Measurements from ENCODE around the gene SSTR5.

Gene SSTR5

DNA sequence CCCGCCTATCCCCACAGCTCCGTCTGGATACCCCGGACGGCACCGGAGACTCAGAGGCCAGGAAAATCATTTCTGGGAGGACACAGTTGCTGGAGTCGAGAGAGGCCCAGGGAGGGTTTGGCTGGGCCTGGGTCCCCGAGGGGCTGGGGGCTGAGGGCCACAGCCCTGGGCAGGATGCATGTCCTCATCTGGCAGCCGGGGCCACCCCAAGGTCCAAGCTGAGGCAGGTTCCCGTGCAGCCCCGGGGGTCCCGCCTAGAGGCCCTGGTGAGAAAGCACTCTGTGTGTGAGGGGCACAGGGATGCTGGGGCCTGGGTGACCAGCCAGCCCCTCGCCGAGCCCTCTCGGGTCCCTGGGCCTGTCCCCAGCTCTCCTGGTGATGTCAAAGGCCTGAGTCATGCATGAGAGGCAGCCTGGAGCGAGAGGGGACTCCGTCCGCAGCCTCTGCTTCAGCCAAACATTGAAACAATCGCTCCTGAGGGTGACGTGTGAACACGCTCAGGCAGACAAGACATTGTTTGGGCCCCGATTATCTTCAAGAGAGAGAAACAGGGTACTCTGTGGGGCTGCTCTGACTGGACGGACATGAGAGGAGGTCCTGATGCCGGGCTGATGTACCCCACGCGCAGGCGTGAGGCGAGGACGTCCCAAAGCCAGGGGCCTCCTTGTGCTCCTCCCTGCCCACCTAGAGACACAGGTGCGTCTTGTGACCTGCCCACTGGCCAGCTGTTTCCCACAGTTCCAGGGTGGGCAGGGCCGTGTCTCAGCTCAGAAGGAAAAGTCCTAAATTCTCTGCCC, 49.3 kb downstream of the SSTR5 start:
- no peak for TF ChIP-seq CTCF (IDR thresholded peaks at IDR 0.05; ENCODE audit: insufficient read depth, low read length, poor library complexity, severe bottlenecking)
- no peaks in the 10 kb centered on the region; the same call in 1 of the 2 replicates for H3K27me3 ChIP-seq (replicated peaks; ENCODE audit: control insufficient read depth, insufficient read depth, low read length)
- no peaks in the 10 kb centered on the region for H3K36me3 ChIP-seq (ENCODE audit: control insufficient read depth, insufficient read depth, low read length)
- DNase-seq (ENCODE audit: extremely low read depth, insufficient read length), result no peak
- H3K4me3 ChIP-seq (replicated peaks; ENCODE audit: low read depth, low read length), result no peak overlapping the region

DNA sequence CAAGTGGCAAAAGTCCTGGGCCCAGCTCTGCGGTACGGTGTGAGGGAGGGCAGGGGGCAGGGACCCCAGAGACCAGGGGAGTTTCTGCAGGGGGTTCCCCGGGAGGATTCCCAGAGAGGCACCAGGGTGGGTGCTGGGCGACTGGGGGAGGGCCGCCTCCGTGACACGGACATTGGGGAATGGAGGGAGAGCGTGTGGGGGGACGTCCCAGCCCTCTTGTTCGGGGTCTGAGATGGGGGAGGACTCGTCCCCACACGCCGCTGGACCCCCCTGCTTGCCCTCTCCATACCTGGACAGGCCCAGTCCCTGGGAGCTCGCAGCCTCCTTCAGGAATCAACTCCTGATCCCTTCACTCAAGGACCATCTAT, 49.8 kb downstream of the SSTR5 start:
- DNase-seq (ENCODE audit: extremely low read depth, insufficient read length), result no peak
- no peak for TF ChIP-seq CTCF (IDR thresholded peaks at IDR 0.05; ENCODE audit: insufficient read depth, low read length, poor library complexity, severe bottlenecking)
- no peaks in the 10 kb centered on the region; the same call in 1 of the 2 replicates for H3K27me3 ChIP-seq (replicated peaks; ENCODE audit: control insufficient read depth, insufficient read depth, low read length)
- H3K4me3 ChIP-seq (replicated peaks; ENCODE audit: low read depth, low read length), result no peak overlapping the region
- no peaks in the 10 kb centered on the region for H3K36me3 ChIP-seq (ENCODE audit: control insufficient read depth, insufficient read depth, low read length)

- Histone ChIP-seq H3K27me3 (replicated peaks; ENCODE audit: control insufficient read depth, insufficient read depth, low read length) (no peaks in the 10 kb centered on the region; the same call in 1 of the 2 replicates), H3K36me3 (ENCODE audit: control insufficient read depth, insufficient read depth, low read length) (no peaks in the 10 kb centered on the region), H3K4me3 (replicated peaks; ENCODE audit: low read depth, low read length) (no peak overlapping the region)
- DNase-seq (ENCODE audit: extremely low read depth, insufficient read length), result no peak
- no peak for TF ChIP-seq CTCF (IDR thresholded peaks at IDR 0.05; ENCODE audit: insufficient read depth, low read length, poor library complexity, severe bottlenecking)
Measured at GRCh38 chr16:1123525-1124230, 51.1 kb downstream of the SSTR5 start.

DNA sequence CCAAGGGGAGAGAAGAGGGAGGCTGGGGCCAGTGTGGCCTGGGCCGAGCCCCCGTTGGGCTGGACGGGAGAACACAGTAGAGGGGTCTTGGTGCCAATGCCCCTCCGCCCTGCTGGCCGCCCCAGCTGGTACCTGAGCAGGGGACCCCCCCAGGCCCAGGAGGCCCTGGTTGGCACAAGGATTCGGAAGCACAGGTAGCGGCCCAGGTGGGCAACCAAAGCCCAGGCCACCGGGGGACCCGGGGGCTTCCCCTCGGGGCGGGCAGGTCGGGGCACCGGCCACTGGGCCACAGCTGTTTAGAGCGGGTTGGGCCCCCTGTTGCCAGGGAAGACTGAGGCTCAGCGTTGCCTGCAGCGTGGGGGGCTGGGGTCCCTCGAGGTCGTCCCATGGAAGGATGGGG, 51.7 kb downstream of the SSTR5 start:
- no peak for DNase-seq (ENCODE audit: extremely low read depth, insufficient read length)
- Histone ChIP-seq H3K27me3 (replicated peaks; ENCODE audit: control insufficient read depth, insufficient read depth, low read length) (no peaks in the 10 kb centered on the region; the same call in 1 of the 2 replicates), H3K36me3 (ENCODE audit: control insufficient read depth, insufficient read depth, low read length) (no peaks in the 10 kb centered on the region), H3K4me3 (replicated peaks; ENCODE audit: low read depth, low read length) (no peak overlapping the region)
- TF ChIP-seq CTCF (IDR thresholded peaks at IDR 0.05; ENCODE audit: insufficient read depth, low read length, poor library complexity, severe bottlenecking), result no peak

DNA sequence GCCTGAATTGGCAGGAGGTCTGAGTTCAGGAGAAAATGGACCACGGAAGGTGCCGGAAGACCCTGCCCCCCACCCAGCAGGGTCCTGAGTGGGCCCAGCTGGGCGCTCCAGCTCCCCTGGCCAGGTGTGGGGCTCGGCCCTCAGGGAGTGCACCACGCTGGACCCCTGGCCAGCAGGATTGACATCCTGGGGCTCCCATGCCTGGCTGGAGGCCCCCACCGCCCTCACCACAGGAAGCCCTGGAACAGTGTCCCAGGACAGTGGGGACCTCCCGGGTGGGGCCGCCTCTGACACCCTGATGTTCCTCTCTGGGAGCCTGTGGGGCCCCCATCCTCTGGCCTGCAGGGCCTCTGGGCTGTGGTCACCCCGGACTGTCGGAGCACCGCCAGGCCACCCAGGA, 52.2 kb downstream of the SSTR5 start:
- H3K27me3 ChIP-seq (replicated peaks; ENCODE audit: control insufficient read depth, insufficient read depth, low read length), result no peaks in the 10 kb centered on the region; the same call in 1 of the 2 replicates
- no peaks in the 10 kb centered on the region for H3K36me3 ChIP-seq (ENCODE audit: control insufficient read depth, insufficient read depth, low read length)
- DNase-seq (ENCODE audit: extremely low read depth, insufficient read length), result no peak
- no peak overlapping the region for H3K4me3 ChIP-seq (replicated peaks; ENCODE audit: low read depth, low read length)
- no peak for TF ChIP-seq CTCF (IDR thresholded peaks at IDR 0.05; ENCODE audit: insufficient read depth, low read length, poor library complexity, severe bottlenecking)

All from GM06990 (cell line).